ENCODE data around the gene GLYR1. TPM values are rescaled to one million over a fixed set of nuclear protein-coding genes. Genes with fewer than 3 reads are reported as not detected.
A peak's percentile ranks its signal among the peaks of the same experiment; 100 is the strongest.
"Not testable (repeated sequence)": the region's sequence is repeated elsewhere in the genome, so short reads cannot be mapped to it uniquely, and the experiment has no call there.

GLYR1 gene
- 10 to 100 TPM; 69.9 to 84.4 (median 81.1) TPM for total RNA-seq
- 56.1 TPM for polyA plus RNA-seq
- long read RNA-seq, donor 1, transcript GLYR1-201 (16 exons, 3,772 nt) = major isoform, 29 of 116 reads
- long read RNA-seq, donor 1, partial matches to known transcripts = 16 of 116 reads
- long read RNA-seq, donor 1, other reads (novel, unspliced or antisense) = 63 of 116 reads
- long read RNA-seq, donor 2, transcript GLYR1-212 (16 exons, 1,831 nt) = minor isoform, 5 of 65 reads
- long read RNA-seq, donor 2, transcript GLYR1-201 (16 exons, 3,772 nt) = major isoform, 26 of 65 reads
- long read RNA-seq, donor 2, partial matches to known transcripts = 9 of 65 reads
- long read RNA-seq, donor 2, other reads (novel, unspliced or antisense) = 23 of 65 reads
- long read RNA-seq, donor 3, transcript GLYR1-201 (16 exons, 3,772 nt) = major isoform, 47 of 235 reads
- long read RNA-seq, donor 3, transcript GLYR1-212 (16 exons, 1,831 nt) = minor isoform, 13 of 235 reads
- long read RNA-seq, donor 3, partial matches to known transcripts = 50 of 235 reads
- long read RNA-seq, donor 3, other reads (novel, unspliced or antisense) = 124 of 235 reads
- long read RNA-seq, donor 4, transcript GLYR1-212 (16 exons, 1,831 nt) = minor isoform, 5 of 51 reads
- long read RNA-seq, donor 4, transcript GLYR1-201 (16 exons, 3,772 nt) = major isoform, 21 of 51 reads
- long read RNA-seq, donor 4, partial matches to known transcripts = 4 of 51 reads
- long read RNA-seq, donor 4, other reads (novel, unspliced or antisense) = 18 of 51 reads

GRCh38 chr16:4846901-4847773 lies at the start of gene GLYR1, which contains the start of gene UBN1:
Gene GLYR1, minus strand, starts transcription at chr16:4847288. Its CDS starts 23 bp downstream, at chr16:4847265.
Gene UBN1, plus strand, starts transcription at chr16:4847481. Its CDS starts 5,437 bp downstream, at chr16:4852918.
- Histone ChIP-seq H3K27ac (ENCODE audit: low read length) (peak within 1 kb of the TSS; percentile 77), H3K4me3 (ENCODE audit: low read length) (peak within 1 kb of the TSS; percentile 81), H3K9me3 (ENCODE audit: control insufficient read depth, low read length) (no peaks in the 10 kb centered on the region), H3K4me1 (ENCODE audit: control insufficient read depth, insufficient read depth, low read length) (peaks cover 2% of the 10 kb centered on the region), H3K27me3 (ENCODE audit: control insufficient read depth, insufficient read depth) (no peaks in the 10 kb centered on the region)
- WGBS = under 1% methylated on average over 126 of the region's 126 CpGs
- DNase-seq (peak; percentile 100), ATAC-seq (peak; percentile 98 to 99)
- intact Hi-C loops (cut with DNase I) = no loop called here

- intact Hi-C loops (cut with DNase I) = not testable (repeated sequence)
These were observed 49.7 kb upstream of the GLYR1 start for GRCh38 chr16:4896761-4897160.

GRCh38 chr16:4895366-4895765 lies 48.3 kb upstream of the GLYR1 start:
- Histone ChIP-seq H3K27me3 (ENCODE audit: control insufficient read depth, insufficient read depth) (no peaks in the 10 kb centered on the region), H3K27ac (ENCODE audit: low read length) (no peak overlapping the region), H3K4me1 (ENCODE audit: control insufficient read depth, insufficient read depth, low read length) (peaks cover 6% of the 10 kb centered on the region), H3K4me3 (ENCODE audit: low read length) (no peak overlapping the region), H3K9me3 (ENCODE audit: control insufficient read depth, low read length) (no peaks in the 10 kb centered on the region)
- 88% methylated on average over 13 of the region's 13 CpGs for WGBS
- intact Hi-C loops (cut with DNase I) = no loop called here
- no peak for ATAC-seq
- no peak for DNase-seq

More at GRCh38 chr16:4896761-4897160, 49.7 kb upstream of the GLYR1 start:
- DNase-seq; H3K27ac ChIP-seq (ENCODE audit: low read length); H3K4me1 ChIP-seq (ENCODE audit: control insufficient read depth, insufficient read depth, low read length); H3K27me3 ChIP-seq (ENCODE audit: control insufficient read depth, insufficient read depth); H3K9me3 ChIP-seq (ENCODE audit: control insufficient read depth, low read length); ATAC-seq; H3K4me3 ChIP-seq (ENCODE audit: low read length): not testable (repeated sequence)
- 91% methylated on average over 9 of the region's 9 CpGs for WGBS

GRCh38 chr16:4894276-4895150 lies 47.4 kb upstream of the GLYR1 start:
- no peak overlapping the region for H3K4me3 ChIP-seq (ENCODE audit: low read length)
- H3K4me1 ChIP-seq (ENCODE audit: control insufficient read depth, insufficient read depth, low read length) = peaks cover 6% of the 10 kb centered on the region
- DNase-seq (peak in 1 of 3 donors; percentile 44), ATAC-seq (no peak)
- H3K9me3 ChIP-seq (ENCODE audit: control insufficient read depth, low read length) = no peaks in the 10 kb centered on the region
- intact Hi-C loops (cut with DNase I) = no loop called here
- no peak overlapping the region for H3K27ac ChIP-seq (ENCODE audit: low read length)
- 86% methylated on average over 22 of the region's 22 CpGs for WGBS
- H3K27me3 ChIP-seq (ENCODE audit: control insufficient read depth, insufficient read depth) = no peaks in the 10 kb centered on the region

- Histone ChIP-seq H3K27me3 (ENCODE audit: control insufficient read depth, insufficient read depth) (no peaks in the 10 kb centered on the region), H3K27ac (ENCODE audit: low read length) (no peak overlapping the region), H3K4me3 (ENCODE audit: low read length) (no peak overlapping the region), H3K9me3 (ENCODE audit: control insufficient read depth, low read length) (no peaks in the 10 kb centered on the region), H3K4me1 (ENCODE audit: control insufficient read depth, insufficient read depth, low read length) (peaks cover 6% of the 10 kb centered on the region)
- intact Hi-C loops (cut with DNase I) = no loop called here
- peak in 1 of 3 donors; percentile 61 for DNase-seq
- WGBS = 90% methylated on average over 26 of the region's 26 CpGs
- peak; percentile 4 to 26 for ATAC-seq
These were observed 46.2 kb upstream of the GLYR1 start for GRCh38 chr16:4893103-4893862.

GRCh38 chr16:4892361-4893102 lies 45.4 kb upstream of the GLYR1 start:
- peak; percentile 37 to 69 (median 69) for DNase-seq
- peaks cover 6% of the 10 kb centered on the region for H3K4me1 ChIP-seq (ENCODE audit: control insufficient read depth, insufficient read depth, low read length)
- H3K9me3 ChIP-seq (ENCODE audit: control insufficient read depth, low read length) = no peaks in the 10 kb centered on the region
- peak overlapping the region; percentile 13 for H3K27ac ChIP-seq (ENCODE audit: low read length)
- peak; percentile 46 to 52 for ATAC-seq
- WGBS = 21% methylated on average over 23 of the region's 23 CpGs
- no peaks in the 10 kb centered on the region for H3K27me3 ChIP-seq (ENCODE audit: control insufficient read depth, insufficient read depth)
- intact Hi-C loops (cut with DNase I) = no loop called here
- H3K4me3 ChIP-seq (ENCODE audit: low read length) = no peak overlapping the region

- H3K9me3 ChIP-seq (ENCODE audit: control insufficient read depth, low read length) = no peaks in the 10 kb centered on the region
- H3K27ac ChIP-seq (ENCODE audit: low read length) = no peak overlapping the region
- no peaks in the 10 kb centered on the region for H3K27me3 ChIP-seq (ENCODE audit: control insufficient read depth, insufficient read depth)
- WGBS = 73% methylated on average over 12 of the region's 12 CpGs
- DNase-seq (peak in 1 of 3 donors; percentile 35), ATAC-seq (peak in 1 of 2 donors; percentile 6)
- intact Hi-C loops (cut with DNase I) = no loop called here
- no peak overlapping the region for H3K4me3 ChIP-seq (ENCODE audit: low read length)
- peaks cover 6% of the 10 kb centered on the region for H3K4me1 ChIP-seq (ENCODE audit: control insufficient read depth, insufficient read depth, low read length)
These were observed 44.8 kb upstream of the GLYR1 start for GRCh38 chr16:4891886-4892216.

GRCh38 chr16:4891097-4891885 lies 44.2 kb upstream of the GLYR1 start:
- intact Hi-C loops (cut with DNase I) = no loop called here
- no peaks in the 10 kb centered on the region for H3K27me3 ChIP-seq (ENCODE audit: control insufficient read depth, insufficient read depth)
- no peak overlapping the region for H3K4me3 ChIP-seq (ENCODE audit: low read length)
- H3K4me1 ChIP-seq (ENCODE audit: control insufficient read depth, insufficient read depth, low read length) = peaks cover 6% of the 10 kb centered on the region
- H3K27ac ChIP-seq (ENCODE audit: low read length) = no peak overlapping the region
- DNase-seq = peak in 1 of 3 donors; percentile 14
- no peak for ATAC-seq
- 89% methylated on average over 16 of the region's 16 CpGs for WGBS
- no peaks in the 10 kb centered on the region for H3K9me3 ChIP-seq (ENCODE audit: control insufficient read depth, low read length)

Measured in right cardiac atrium (tissue), 5 donors.